Small intestine (tissue), 7 donors: ENCODE measurements around the gene ZMIZ1. TPM values are rescaled to one million over a fixed set of nuclear protein-coding genes. Genes with fewer than 3 reads are reported as not detected.

Experiments
- DNase-seq, 2 donors: peaks; one replicate each; pipeline versions ENCODE4 v3.0.0 to v3.0.0-alpha.2; 2013
- FAIRE-seq: peaks from 2 replicates; lab custom pipeline; 2012; peaks lifted over from hg19 to GRCh38; lab: Jason Lieb, UNC
- H3K27ac ChIP-seq, 3 donors: one replicate each; pipeline ENCODE4 v1.5.1; 2013; ENCODE audit warnings: low read length in 2 of 3, mild to moderate bottlenecking in 2 of 3, control low read depth in 1 of 3, inconsistent platforms in 1 of 3, low read depth in 1 of 3, moderate library complexity in 1 of 3
- H3K27me3 ChIP-seq, 3 donors: one replicate each; pipeline ENCODE4 v1.6.1; 2013; ENCODE audit warnings: low read length in 3 of 3, inconsistent platforms in 1 of 3; ENCODE audit not compliant: control insufficient read depth in 3 of 3, insufficient read depth in 3 of 3
- H3K36me3 ChIP-seq, 3 donors: one replicate each; pipeline ENCODE4 v1.6.1; 2013; ENCODE audit warnings: low read length in 3 of 3, inconsistent platforms in 1 of 3, low read depth in 1 of 3, mild to moderate bottlenecking in 1 of 3, moderate library complexity in 1 of 3; ENCODE audit not compliant: control insufficient read depth in 3 of 3, insufficient read depth in 2 of 3
- H3K4me1 ChIP-seq, 3 donors: one replicate each; pipeline ENCODE4 v1.6.1; 2013; ENCODE audit warnings: low read length in 2 of 3, inconsistent platforms in 1 of 3, low read depth in 1 of 3, mild to moderate bottlenecking in 1 of 3, moderate library complexity in 1 of 3; ENCODE audit not compliant: control insufficient read depth in 3 of 3, insufficient read depth in 2 of 3
- H3K4me3 ChIP-seq, 3 donors: one replicate each; pipeline ENCODE4 v1.5.1; 2013; ENCODE audit warnings: low read length in 3 of 3, control low read depth in 1 of 3, inconsistent platforms in 1 of 3, low read depth in 1 of 3, mild to moderate bottlenecking in 1 of 3, moderate library complexity in 1 of 3
- H3K9me3 ChIP-seq, 2 donors: one replicate each; pipeline ENCODE4 v1.6.1; 2013; ENCODE audit warnings: low read depth in 1 of 2, low read length in 1 of 2; ENCODE audit not compliant: control insufficient read depth in 2 of 2, insufficient read depth in 1 of 2
- WGBS, 3 donors: extraction: QIAGEN DNeasy Blood & Tissue Kit; methylation state at CpG; one replicate each; pipeline ENCODE4 v1.1.7; 2013; 5-methylcytosine and 5-hydroxymethylcytosine counted together
- polyA plus RNA-seq, 4 donors: library from polyadenylated mRNA; stranded (reverse) in 3 of 4; unstranded in 1 of 4; fragments of 200-250 nt in 3 of 4; fragments of 120-200 nt in 1 of 4; gene quantifications; one replicate each; pipeline versions ENCODE4 v1.2.1 to v1.2.3, GENCODE V29; 2013
- donor health status: healthy with polysubstance abuse.
- donor health status: control.
- donor health status: control.
- donor health status: Bipolar disorder and iron deficiency.
- donor health status: healthy.

Gene ZMIZ1
- polyA plus RNA-seq, 4 donors: 15.1 to 40.7 (median 19.9) TPM

GRCh38 chr10:79022565-79023230 lies 46.1 kb upstream of the ZMIZ1 start:
- Histone ChIP-seq H3K9me3 (peaks cover 0 to 8% of the 10 kb centered on the region in 2 donors), H3K36me3 (peaks cover 0 to 3% (median 0%) of the 10 kb centered on the region in 3 donors), H3K4me3 (no peak overlapping the region), H3K27ac (no peak overlapping the region), H3K4me1 (peaks cover 0 to 20% (median 2%) of the 10 kb centered on the region in 3 donors), H3K27me3 (no peaks in the 10 kb centered on the region)
- DNase-seq: peak in 1 of 2 donors; percentile 33
- 66 to 68% (median 67%) methylated on average over 17 of the region's 17 CpGs for WGBS, 3 donors
- no peak for FAIRE-seq

DNA sequence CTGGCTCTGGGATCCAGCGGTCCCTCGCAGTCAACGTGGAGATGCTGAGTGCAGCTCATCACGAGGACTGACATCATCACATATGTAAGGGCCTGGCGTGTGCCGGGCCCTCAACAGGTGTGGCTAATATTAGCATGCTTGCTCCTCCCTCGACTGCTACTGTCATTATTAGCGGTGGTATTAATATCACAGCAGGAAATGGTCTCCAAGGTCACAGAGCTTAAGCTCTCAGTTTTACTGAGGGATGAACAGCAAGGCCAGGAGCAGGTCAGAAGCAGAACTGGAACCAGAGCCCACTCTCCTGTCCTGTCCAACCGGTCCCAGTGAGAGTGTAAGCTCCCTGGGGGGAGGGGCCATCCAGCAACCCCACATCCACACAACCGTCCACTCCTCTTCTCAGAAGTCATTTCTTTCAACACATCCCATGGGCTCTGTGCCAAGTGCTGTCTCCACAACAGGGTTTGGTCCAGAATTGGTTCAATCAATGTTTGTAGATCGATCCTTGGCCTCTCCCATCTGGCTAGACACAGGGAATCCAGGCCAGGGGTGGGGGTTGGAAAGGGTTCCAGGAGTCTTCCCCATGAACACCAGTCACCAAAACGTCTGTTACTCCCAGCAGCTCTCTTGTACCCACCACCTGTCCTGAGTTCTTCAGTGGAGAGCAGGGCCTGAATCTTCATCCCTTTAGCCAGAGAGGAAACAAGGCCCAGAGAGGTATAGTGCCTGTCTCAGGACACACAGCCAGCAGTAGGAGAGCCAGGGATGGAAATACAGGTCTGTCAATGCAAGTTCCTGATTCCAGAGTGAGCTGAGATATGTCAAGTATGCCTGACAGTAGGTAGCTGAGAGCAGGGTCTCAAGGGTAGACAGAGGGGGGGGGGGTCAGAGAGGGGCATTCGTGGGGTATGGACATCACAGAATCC lies 45.3 kb upstream of the ZMIZ1 start:
- no peak for FAIRE-seq
- no peaks in the 10 kb centered on the region for H3K27me3 ChIP-seq

DNA sequence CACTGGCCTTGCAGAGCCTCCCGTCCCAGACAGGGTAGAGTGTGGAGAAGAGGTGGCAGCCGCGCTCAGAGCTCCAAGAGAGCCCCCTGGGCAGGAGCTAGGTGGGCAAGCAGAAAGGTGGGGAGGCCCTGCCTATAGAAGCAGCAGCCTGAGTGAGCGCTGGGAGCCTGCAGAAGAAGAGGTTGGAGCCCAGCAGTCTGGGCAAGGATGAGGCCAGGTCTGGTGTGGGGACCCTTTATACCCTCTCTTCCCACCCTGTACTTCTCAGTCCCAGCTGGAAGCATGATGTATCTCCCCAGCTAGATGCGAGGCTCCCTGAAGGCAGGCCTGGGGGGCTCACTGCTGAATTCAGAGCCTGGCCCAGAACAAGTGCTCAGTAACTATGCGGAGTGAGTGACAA lies 44.5 kb upstream of the ZMIZ1 start:
- no peaks in the 10 kb centered on the region for H3K9me3 ChIP-seq
- H3K4me3 ChIP-seq: no peak overlapping the region
- WGBS, 3 donors: 95 to 99% (median 96%) methylated on average over 6 of the region's 6 CpGs
- no peaks in the 10 kb centered on the region for H3K27me3 ChIP-seq
- FAIRE-seq (no peak), DNase-seq (no peak)
- H3K4me1 ChIP-seq: peaks cover 0 to 28% (median 2%) of the 10 kb centered on the region in 3 donors
- H3K27ac ChIP-seq: peak overlapping the region in 1 of 3 donors; percentile 1
- H3K36me3 ChIP-seq: no peaks in the 10 kb centered on the region

More for the DNA sequence above, 45.3 kb upstream of the ZMIZ1 start:
- Histone ChIP-seq H3K4me1 (peaks cover 0 to 28% (median 2%) of the 10 kb centered on the region in 3 donors), H3K36me3 (peaks cover 0 to 1% (median 0%) of the 10 kb centered on the region in 3 donors), H3K9me3 (no peaks in the 10 kb centered on the region), H3K4me3 (no peak overlapping the region), H3K27ac (peak overlapping the region in 1 of 3 donors; percentile 43)
- WGBS, 3 donors: 39 to 65% (median 43%) methylated on average over 13 of the region's 13 CpGs
- peak; percentile 73 to 77 for DNase-seq

GRCh38 chr10:79024720-79025198 lies 44.0 kb upstream of the ZMIZ1 start:
- Histone ChIP-seq H3K4me3 (no peak overlapping the region), H3K4me1 (peaks cover 0 to 28% (median 2%) of the 10 kb centered on the region in 3 donors), H3K27ac (peak overlapping the region in 1 of 3 donors; percentile 1), H3K27me3 (no peaks in the 10 kb centered on the region), H3K36me3 (no peaks in the 10 kb centered on the region), H3K9me3 (no peaks in the 10 kb centered on the region)
- DNase-seq (peak in 1 of 2 donors; percentile 72), FAIRE-seq (no peak)
- 72 to 77% (median 75%) methylated on average over 4 to 5 of the region's 5 CpGs for WGBS, 3 donors

- no peaks in the 10 kb centered on the region for H3K36me3 ChIP-seq
- H3K27me3 ChIP-seq: no peaks in the 10 kb centered on the region
- H3K4me3 ChIP-seq: no peak overlapping the region
- 64 to 74% (median 72%) methylated on average over 22 of the region's 22 CpGs for WGBS, 3 donors
- peaks cover 0 to 28% (median 2%) of the 10 kb centered on the region in 3 donors for H3K4me1 ChIP-seq
- FAIRE-seq (no peak), DNase-seq (no peak)
- H3K27ac ChIP-seq: peak overlapping the region in 1 of 3 donors; percentile 1
- H3K9me3 ChIP-seq: no peaks in the 10 kb centered on the region
Observed at GRCh38 chr10:79025199-79025832, 43.5 kb upstream of the ZMIZ1 start.

GRCh38 chr10:79026341-79026761 lies 42.4 kb upstream of the ZMIZ1 start:
- Histone ChIP-seq H3K27me3 (no peaks in the 10 kb centered on the region), H3K4me1 (peaks cover 0 to 28% (median 2%) of the 10 kb centered on the region in 3 donors), H3K9me3 (no peaks in the 10 kb centered on the region), H3K36me3 (no peaks in the 10 kb centered on the region), H3K4me3 (no peak overlapping the region), H3K27ac (no peak overlapping the region)
- FAIRE-seq: no peak
- no peak for DNase-seq
- WGBS, 3 donors: 82 to 87% (median 84%) methylated on average over 11 of the region's 11 CpGs

GRCh38 chr10:79026806-79027146 lies 42.0 kb upstream of the ZMIZ1 start:
- peaks cover 0 to 28% (median 2%) of the 10 kb centered on the region in 3 donors for H3K4me1 ChIP-seq
- no peak overlapping the region for H3K4me3 ChIP-seq
- no peaks in the 10 kb centered on the region for H3K27me3 ChIP-seq
- H3K27ac ChIP-seq: no peak overlapping the region
- no peak for DNase-seq
- no peak for FAIRE-seq
- no peaks in the 10 kb centered on the region for H3K9me3 ChIP-seq
- 92 to 97% (median 95%) methylated on average over 3 of the region's 3 CpGs for WGBS, 3 donors
- H3K36me3 ChIP-seq: no peaks in the 10 kb centered on the region
